ENCODE data around the gene SPATA17. TPM values are rescaled to one million over a fixed set of nuclear protein-coding genes. Genes with fewer than 3 reads are reported as not detected.

The SPATA17 gene
- polyA plus RNA-seq, 4 donors, result 0.10 to 2.2 TPM; not detected in 2

DNA sequence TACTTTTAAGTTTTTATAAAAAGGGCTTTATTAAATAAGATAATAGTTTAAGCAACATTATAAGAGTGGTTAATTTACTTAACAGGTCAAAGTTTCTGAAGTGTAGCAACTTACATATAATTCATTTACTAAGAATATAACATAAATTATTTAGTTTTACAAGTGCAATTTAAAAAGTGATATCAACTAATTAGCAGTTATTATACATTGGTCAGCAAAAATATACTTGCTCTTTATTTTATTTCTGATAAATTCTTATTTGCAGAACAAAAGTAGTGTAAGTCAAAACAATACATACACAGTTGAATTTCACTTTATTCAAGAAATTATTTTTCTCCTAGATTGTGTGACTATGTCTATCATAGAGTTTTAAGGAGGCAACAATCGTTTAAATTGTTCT is 215.6 kb downstream of the SPATA17 start:
- FAIRE-seq (peak; percentile 44), DNase-seq (no peak)
- H3K36me3 ChIP-seq (ENCODE audit: control insufficient read depth in 3 of 3, insufficient read depth in 2 of 3, low read depth in 1 of 3, low read length in 3 of 3), result no peaks in the 10 kb centered on the region
- no peaks in the 10 kb centered on the region for H3K4me1 ChIP-seq (ENCODE audit: control insufficient read depth in 3 of 3, insufficient read depth in 2 of 3, low read depth in 1 of 3, low read length in 2 of 3)
- H3K27me3 ChIP-seq (ENCODE audit: control insufficient read depth in 3 of 3, insufficient read depth in 3 of 3, low read length in 3 of 3), result no peaks in the 10 kb centered on the region
- no peak overlapping the region for H3K27ac ChIP-seq (ENCODE audit: low read depth in 1 of 3, low read length in 2 of 3)
- 50 to 70% (median 66%) methylated on average over 1 of the region's 1 CpG for WGBS, 3 donors
- H3K9me3 ChIP-seq (ENCODE audit: control insufficient read depth in 2 of 2, insufficient read depth in 1 of 2, low read depth in 1 of 2, low read length in 1 of 2), result no peaks in the 10 kb centered on the region
- H3K4me3 ChIP-seq (ENCODE audit: low read depth in 1 of 3, low read length in 3 of 3), result no peak overlapping the region

DNA sequence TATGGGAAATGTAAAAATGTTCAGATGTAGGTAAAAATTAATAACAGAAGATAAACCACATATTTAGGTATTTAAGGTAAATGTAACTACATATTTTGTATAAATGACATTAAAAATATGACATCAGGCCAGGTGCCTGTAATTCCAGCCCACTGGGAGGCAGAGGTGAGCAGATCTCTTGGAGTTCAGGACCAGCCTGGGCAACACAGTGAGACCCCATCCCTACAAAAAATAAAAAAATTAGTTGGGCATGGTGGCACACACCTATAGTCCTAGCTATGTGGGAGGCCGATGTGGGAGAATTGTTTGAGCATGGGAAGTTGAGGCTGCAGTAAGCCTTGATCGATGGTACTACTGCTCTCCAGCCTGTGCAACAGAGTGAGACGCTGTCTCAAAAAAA is 216.5 kb downstream of the SPATA17 start:
- H3K27me3 ChIP-seq (ENCODE audit: control insufficient read depth in 3 of 3, insufficient read depth in 3 of 3, low read length in 3 of 3), result no peaks in the 10 kb centered on the region
- WGBS, 3 donors, result 89 to 94% (median 92%) methylated on average over 3 of the region's 3 CpGs
- H3K4me3 ChIP-seq (ENCODE audit: low read depth in 1 of 3, low read length in 3 of 3), result no peak overlapping the region
- FAIRE-seq (no peak), DNase-seq (no peak)
- no peaks in the 10 kb centered on the region for H3K36me3 ChIP-seq (ENCODE audit: control insufficient read depth in 3 of 3, insufficient read depth in 2 of 3, low read depth in 1 of 3, low read length in 3 of 3)
- no peaks in the 10 kb centered on the region for H3K9me3 ChIP-seq (ENCODE audit: control insufficient read depth in 2 of 2, insufficient read depth in 1 of 2, low read depth in 1 of 2, low read length in 1 of 2)
- H3K4me1 ChIP-seq (ENCODE audit: control insufficient read depth in 3 of 3, insufficient read depth in 2 of 3, low read depth in 1 of 3, low read length in 2 of 3), result no peaks in the 10 kb centered on the region
- no peak overlapping the region for H3K27ac ChIP-seq (ENCODE audit: low read depth in 1 of 3, low read length in 2 of 3)

DNA sequence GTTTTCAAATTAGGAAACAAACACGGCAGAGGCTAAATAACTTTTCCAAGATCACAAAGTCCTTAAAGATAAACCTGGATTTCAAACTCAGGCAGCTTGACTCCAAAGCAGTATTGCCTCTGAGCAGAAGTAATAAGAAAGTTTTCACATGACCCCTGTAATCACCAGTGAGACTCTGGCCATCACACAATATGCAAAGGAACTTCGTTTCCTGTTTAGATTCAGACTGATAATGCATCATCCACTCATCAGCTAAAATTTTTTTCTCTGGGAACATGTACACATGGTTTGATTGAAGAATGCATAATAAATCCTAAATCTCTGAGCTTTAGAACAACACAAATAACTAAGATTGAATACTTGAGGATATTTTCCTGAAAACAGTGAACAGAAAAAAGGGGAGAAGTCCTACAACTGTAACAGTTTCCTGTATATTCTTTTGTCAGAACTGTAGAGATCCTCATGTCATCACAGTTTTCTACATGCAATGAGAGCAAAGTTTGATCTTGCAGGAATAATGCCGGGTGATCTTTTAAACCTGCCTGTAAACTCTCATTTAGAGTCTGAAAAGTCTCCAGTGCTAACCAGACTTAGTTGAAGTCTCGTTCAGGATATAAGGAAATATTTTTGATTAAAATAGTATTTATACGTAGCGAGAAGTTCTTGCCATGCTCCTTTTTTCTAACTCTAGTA is 225.3 kb downstream of the SPATA17 start:
- Histone ChIP-seq H3K27me3 (ENCODE audit: control insufficient read depth in 3 of 3, insufficient read depth in 3 of 3, low read length in 3 of 3) (no peaks in the 10 kb centered on the region), H3K9me3 (ENCODE audit: control insufficient read depth in 2 of 2, insufficient read depth in 1 of 2, low read depth in 1 of 2, low read length in 1 of 2) (peaks cover 0 to 3% of the 10 kb centered on the region in 2 donors), H3K4me1 (ENCODE audit: control insufficient read depth in 3 of 3, insufficient read depth in 2 of 3, low read depth in 1 of 3, low read length in 2 of 3) (no peaks in the 10 kb centered on the region), H3K36me3 (ENCODE audit: control insufficient read depth in 3 of 3, insufficient read depth in 2 of 3, low read depth in 1 of 3, low read length in 3 of 3) (no peaks in the 10 kb centered on the region), H3K27ac (ENCODE audit: low read depth in 1 of 3, low read length in 2 of 3) (no peak overlapping the region), H3K4me3 (ENCODE audit: low read depth in 1 of 3, low read length in 3 of 3) (no peak overlapping the region)
- WGBS, 3 donors, result 52 to 64% (median 61%) methylated on average over 6 of the region's 6 CpGs
- FAIRE-seq, result no peak
- peak in 1 of 2 donors; percentile 28 for DNase-seq

DNA sequence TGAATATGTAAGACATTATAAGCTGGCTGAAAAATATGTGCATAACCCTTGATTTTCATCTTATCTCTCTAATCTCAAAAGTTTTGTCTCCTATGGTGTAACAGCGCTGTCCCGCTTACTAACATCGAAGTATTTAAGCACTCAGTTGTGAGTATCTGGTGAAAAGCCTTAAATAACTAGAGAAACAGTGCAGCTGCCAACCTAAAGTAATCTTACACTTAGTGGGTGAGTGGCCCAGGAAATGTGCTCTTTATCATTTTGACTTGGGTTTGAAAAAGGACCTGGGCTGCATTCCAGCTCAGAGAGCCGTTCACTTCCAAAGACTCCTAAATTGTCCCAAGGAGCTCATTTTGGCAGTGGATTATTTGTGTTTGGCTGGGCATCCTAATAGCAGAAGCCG is 225.9 kb downstream of the SPATA17 start:
- Histone ChIP-seq H3K27me3 (ENCODE audit: control insufficient read depth in 3 of 3, insufficient read depth in 3 of 3, low read length in 3 of 3) (no peaks in the 10 kb centered on the region), H3K27ac (ENCODE audit: low read depth in 1 of 3, low read length in 2 of 3) (no peak overlapping the region), H3K9me3 (ENCODE audit: control insufficient read depth in 2 of 2, insufficient read depth in 1 of 2, low read depth in 1 of 2, low read length in 1 of 2) (peaks cover 0 to 3% of the 10 kb centered on the region in 2 donors), H3K4me3 (ENCODE audit: low read depth in 1 of 3, low read length in 3 of 3) (no peak overlapping the region), H3K36me3 (ENCODE audit: control insufficient read depth in 3 of 3, insufficient read depth in 2 of 3, low read depth in 1 of 3, low read length in 3 of 3) (no peaks in the 10 kb centered on the region), H3K4me1 (ENCODE audit: control insufficient read depth in 3 of 3, insufficient read depth in 2 of 3, low read depth in 1 of 3, low read length in 2 of 3) (no peaks in the 10 kb centered on the region)
- WGBS, 3 donors, result 57 to 79% (median 66%) methylated on average over 5 of the region's 5 CpGs
- DNase-seq (no peak), FAIRE-seq (no peak)

DNA sequence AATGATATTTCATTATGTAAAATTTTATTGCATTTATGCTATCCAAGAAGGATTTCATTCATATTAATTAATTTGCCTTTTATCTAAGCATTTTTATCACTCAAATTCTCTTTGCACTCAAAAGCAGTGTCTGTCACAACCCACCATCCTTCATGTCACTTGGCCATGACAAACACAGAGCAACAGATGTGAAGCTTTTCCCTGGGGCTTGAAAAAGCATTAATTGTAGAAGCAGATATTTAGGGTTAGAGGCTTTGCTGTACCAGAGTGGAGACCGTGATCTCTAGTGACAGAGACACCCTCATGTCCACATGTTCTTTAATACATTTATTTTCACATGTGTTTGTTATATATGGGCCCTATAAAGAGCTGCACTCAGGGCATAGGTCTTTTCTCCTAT is 230.5 kb downstream of the SPATA17 start:
- H3K4me1 ChIP-seq (ENCODE audit: control insufficient read depth in 3 of 3, insufficient read depth in 2 of 3, low read depth in 1 of 3, low read length in 2 of 3), result no peaks in the 10 kb centered on the region
- no peaks in the 10 kb centered on the region for H3K27me3 ChIP-seq (ENCODE audit: control insufficient read depth in 3 of 3, insufficient read depth in 3 of 3, low read length in 3 of 3)
- FAIRE-seq (no peak), DNase-seq (no peak)
- no peaks in the 10 kb centered on the region for H3K36me3 ChIP-seq (ENCODE audit: control insufficient read depth in 3 of 3, insufficient read depth in 2 of 3, low read depth in 1 of 3, low read length in 3 of 3)
- H3K27ac ChIP-seq (ENCODE audit: low read depth in 1 of 3, low read length in 2 of 3), result no peak overlapping the region
- 60 to 67% (median 67%) methylated on average over 1 of the region's 1 CpG for WGBS, 3 donors
- peaks cover 0 to 3% of the 10 kb centered on the region in 2 donors for H3K9me3 ChIP-seq (ENCODE audit: control insufficient read depth in 2 of 2, insufficient read depth in 1 of 2, low read depth in 1 of 2, low read length in 1 of 2)
- H3K4me3 ChIP-seq (ENCODE audit: low read depth in 1 of 3, low read length in 3 of 3), result no peak overlapping the region

DNA sequence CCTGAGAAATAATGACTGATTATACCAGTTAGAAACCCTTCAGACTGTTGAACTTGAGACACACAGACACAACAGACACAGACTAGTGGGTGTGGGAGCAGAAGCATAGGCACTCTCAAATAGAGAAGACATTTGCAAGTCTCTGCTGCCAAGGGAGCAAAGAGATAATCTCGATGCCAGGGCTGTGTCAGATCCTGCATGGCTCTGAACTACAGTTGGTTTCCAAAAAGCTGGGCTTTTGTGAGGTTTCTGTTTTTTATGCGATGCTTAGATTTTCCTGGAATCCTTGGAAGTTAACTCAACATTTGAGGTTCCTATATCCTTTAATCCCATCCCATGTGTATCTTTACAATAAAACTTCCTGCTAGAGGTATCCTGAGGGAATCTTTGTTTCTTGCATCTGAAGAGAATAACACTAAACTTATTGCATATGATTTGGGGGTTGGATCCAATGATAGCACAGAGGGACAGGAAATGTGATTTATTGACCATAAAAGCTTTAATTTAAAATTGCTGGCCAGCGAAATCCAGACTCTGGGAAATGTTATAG is 236.4 kb downstream of the SPATA17 start:
- no peak for DNase-seq
- Histone ChIP-seq H3K27ac (ENCODE audit: low read depth in 1 of 3, low read length in 2 of 3) (no peak overlapping the region), H3K36me3 (ENCODE audit: control insufficient read depth in 3 of 3, insufficient read depth in 2 of 3, low read depth in 1 of 3, low read length in 3 of 3) (no peaks in the 10 kb centered on the region), H3K4me1 (ENCODE audit: control insufficient read depth in 3 of 3, insufficient read depth in 2 of 3, low read depth in 1 of 3, low read length in 2 of 3) (no peaks in the 10 kb centered on the region), H3K9me3 (ENCODE audit: control insufficient read depth in 2 of 2, insufficient read depth in 1 of 2, low read depth in 1 of 2, low read length in 1 of 2) (no peaks in the 10 kb centered on the region), H3K27me3 (ENCODE audit: control insufficient read depth in 3 of 3, insufficient read depth in 3 of 3, low read length in 3 of 3) (no peaks in the 10 kb centered on the region), H3K4me3 (ENCODE audit: low read depth in 1 of 3, low read length in 3 of 3) (no peak overlapping the region)
- FAIRE-seq, result no peak
- 71 to 77% (median 72%) methylated on average over 3 of the region's 3 CpGs for WGBS, 3 donors

DNA sequence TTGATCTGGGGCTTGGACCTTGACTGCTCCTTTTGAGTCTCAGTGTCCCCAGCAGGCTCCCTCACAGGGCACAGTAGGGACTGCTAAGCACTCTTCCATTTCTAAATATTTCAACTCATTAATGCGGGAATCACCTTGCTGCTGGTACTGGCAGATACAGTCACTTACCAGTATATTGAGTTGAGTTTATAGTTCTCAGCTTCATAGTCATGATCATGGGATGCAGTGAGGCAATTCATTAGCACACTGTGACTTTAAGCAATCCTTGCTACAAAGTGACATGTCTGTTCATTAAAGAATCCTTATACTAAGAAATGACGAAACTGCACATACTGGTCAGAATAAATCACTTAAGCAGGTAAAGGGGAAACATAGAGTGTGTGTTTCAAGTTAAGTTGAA is 240.8 kb downstream of the SPATA17 start:
- no peak for DNase-seq
- 85 to 93% (median 91%) methylated on average over 2 of the region's 2 CpGs for WGBS, 3 donors
- H3K36me3 ChIP-seq (ENCODE audit: control insufficient read depth in 3 of 3, insufficient read depth in 2 of 3, low read depth in 1 of 3, low read length in 3 of 3), result no peaks in the 10 kb centered on the region
- no peaks in the 10 kb centered on the region for H3K4me1 ChIP-seq (ENCODE audit: control insufficient read depth in 3 of 3, insufficient read depth in 2 of 3, low read depth in 1 of 3, low read length in 2 of 3)
- no peaks in the 10 kb centered on the region for H3K27me3 ChIP-seq (ENCODE audit: control insufficient read depth in 3 of 3, insufficient read depth in 3 of 3, low read length in 3 of 3)
- no peaks in the 10 kb centered on the region for H3K9me3 ChIP-seq (ENCODE audit: control insufficient read depth in 2 of 2, insufficient read depth in 1 of 2, low read depth in 1 of 2, low read length in 1 of 2)
- no peak for FAIRE-seq
- no peak overlapping the region for H3K4me3 ChIP-seq (ENCODE audit: low read depth in 1 of 3, low read length in 3 of 3)
- no peak overlapping the region for H3K27ac ChIP-seq (ENCODE audit: low read depth in 1 of 3, low read length in 2 of 3)

DNA sequence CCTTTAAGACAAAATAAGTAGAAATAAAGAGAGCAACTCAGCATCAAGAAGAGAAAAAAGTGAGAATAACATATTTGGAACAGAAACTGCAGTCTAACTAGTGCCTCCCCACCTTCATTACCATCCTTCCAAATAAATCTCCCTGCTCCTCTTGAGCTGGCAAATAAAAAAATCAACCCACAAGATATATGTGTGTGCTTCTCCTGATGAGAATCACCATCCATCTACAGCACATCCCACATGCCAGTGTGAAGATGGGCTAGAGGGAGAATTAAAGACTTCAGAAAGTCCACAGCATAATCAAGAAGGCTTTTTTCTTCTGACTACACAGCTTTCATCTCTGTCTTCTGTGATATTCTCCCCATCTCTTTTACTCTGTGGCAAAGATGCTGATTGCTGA is 244.1 kb downstream of the SPATA17 start:
- DNase-seq (no peak), FAIRE-seq (no peak)

DNA sequence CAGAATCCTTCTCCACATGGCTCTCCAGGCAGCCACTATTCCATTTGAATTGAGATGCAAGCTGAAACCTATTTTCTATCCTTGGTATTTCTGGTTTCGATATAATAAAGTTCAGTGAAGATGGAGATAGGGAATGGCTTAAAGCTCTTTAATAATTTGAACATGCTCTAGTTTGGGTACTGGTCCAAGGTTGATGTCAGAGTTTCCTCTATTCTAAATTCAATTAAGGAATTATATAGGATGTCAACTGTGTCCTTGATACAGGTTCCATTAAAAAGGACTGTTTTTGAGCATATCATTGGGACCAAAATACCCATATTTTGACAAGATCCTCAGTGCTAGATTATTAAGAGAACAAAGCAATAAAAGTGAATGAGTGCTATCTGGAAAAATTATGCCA is 245.3 kb downstream of the SPATA17 start:
- no peak for FAIRE-seq
- Histone ChIP-seq H3K27ac (ENCODE audit: low read depth in 1 of 3, low read length in 2 of 3) (no peak overlapping the region), H3K4me1 (ENCODE audit: control insufficient read depth in 3 of 3, insufficient read depth in 2 of 3, low read depth in 1 of 3, low read length in 2 of 3) (no peaks in the 10 kb centered on the region), H3K4me3 (ENCODE audit: low read depth in 1 of 3, low read length in 3 of 3) (no peak overlapping the region), H3K27me3 (ENCODE audit: control insufficient read depth in 3 of 3, insufficient read depth in 3 of 3, low read length in 3 of 3) (no peaks in the 10 kb centered on the region), H3K9me3 (ENCODE audit: control insufficient read depth in 2 of 2, insufficient read depth in 1 of 2, low read depth in 1 of 2, low read length in 1 of 2) (no peaks in the 10 kb centered on the region), H3K36me3 (ENCODE audit: control insufficient read depth in 3 of 3, insufficient read depth in 2 of 3, low read depth in 1 of 3, low read length in 3 of 3) (no peaks in the 10 kb centered on the region)
- 93 to 97% (median 95%) methylated on average over 1 of the region's 1 CpG for WGBS, 3 donors
- no peak for DNase-seq

More for the DNA sequence above, 244.1 kb downstream of the SPATA17 start:
- Histone ChIP-seq H3K36me3 (ENCODE audit: control insufficient read depth in 3 of 3, insufficient read depth in 2 of 3, low read depth in 1 of 3, low read length in 3 of 3) (no peaks in the 10 kb centered on the region), H3K4me3 (ENCODE audit: low read depth in 1 of 3, low read length in 3 of 3) (no peak overlapping the region), H3K27me3 (ENCODE audit: control insufficient read depth in 3 of 3, insufficient read depth in 3 of 3, low read length in 3 of 3) (no peaks in the 10 kb centered on the region), H3K27ac (ENCODE audit: low read depth in 1 of 3, low read length in 2 of 3) (no peak overlapping the region), H3K9me3 (ENCODE audit: control insufficient read depth in 2 of 2, insufficient read depth in 1 of 2, low read depth in 1 of 2, low read length in 1 of 2) (no peaks in the 10 kb centered on the region), H3K4me1 (ENCODE audit: control insufficient read depth in 3 of 3, insufficient read depth in 2 of 3, low read depth in 1 of 3, low read length in 2 of 3) (no peaks in the 10 kb centered on the region)

Measured in small intestine (tissue), 7 donors.